ENCODE results near the gene DOCK10.

The DOCK10 gene

GRCh38 chr2:224835405-224835804 is 206.9 kb downstream of the DOCK10 start:
- no peak overlapping the region for H3K4me3 ChIP-seq (ENCODE audit: insufficient read depth, low read depth, low read length, poor library complexity, severe bottlenecking)
- no peaks in the 10 kb centered on the region for H3K27me3 ChIP-seq (replicated peaks; ENCODE audit: control insufficient read depth, insufficient read depth, low read length, poor library complexity, severe bottlenecking)
- H3K36me3 ChIP-seq (ENCODE audit: control insufficient read depth, insufficient read depth, low read length): peaks cover 89% of the 10 kb centered on the region
- no peaks in the 10 kb centered on the region for H3K4me1 ChIP-seq (ENCODE audit: control insufficient read depth, insufficient read depth, low read length, poor library complexity, severe bottlenecking)
- DNase-seq: no peak
- H3K27ac ChIP-seq (ENCODE audit: insufficient read depth, low read length, poor library complexity, severe bottlenecking): no peak overlapping the region
- H3K9me3 ChIP-seq (ENCODE audit: control insufficient read depth, low read length): no peaks in the 10 kb centered on the region

- DNase-seq: no peak
- Histone ChIP-seq H3K36me3 (ENCODE audit: control insufficient read depth, insufficient read depth, low read length) (peaks cover 88% of the 10 kb centered on the region), H3K4me1 (ENCODE audit: control insufficient read depth, insufficient read depth, low read length, poor library complexity, severe bottlenecking) (no peaks in the 10 kb centered on the region), H3K27ac (ENCODE audit: insufficient read depth, low read length, poor library complexity, severe bottlenecking) (no peak overlapping the region), H3K9me3 (ENCODE audit: control insufficient read depth, low read length) (no peaks in the 10 kb centered on the region), H3K4me3 (ENCODE audit: insufficient read depth, low read depth, low read length, poor library complexity, severe bottlenecking) (no peak overlapping the region), H3K27me3 (replicated peaks; ENCODE audit: control insufficient read depth, insufficient read depth, low read length, poor library complexity, severe bottlenecking) (no peaks in the 10 kb centered on the region)
Observed at GRCh38 chr2:224833986-224834385, 208.3 kb downstream of the DOCK10 start.

GRCh38 chr2:224832207-224832606 is 210.1 kb downstream of the DOCK10 start:
- Histone ChIP-seq H3K4me3 (ENCODE audit: insufficient read depth, low read depth, low read length, poor library complexity, severe bottlenecking) (no peak overlapping the region), H3K27ac (ENCODE audit: insufficient read depth, low read length, poor library complexity, severe bottlenecking) (no peak overlapping the region), H3K4me1 (ENCODE audit: control insufficient read depth, insufficient read depth, low read length, poor library complexity, severe bottlenecking) (no peaks in the 10 kb centered on the region), H3K9me3 (ENCODE audit: control insufficient read depth, low read length) (no peaks in the 10 kb centered on the region), H3K27me3 (replicated peaks; ENCODE audit: control insufficient read depth, insufficient read depth, low read length, poor library complexity, severe bottlenecking) (no peaks in the 10 kb centered on the region), H3K36me3 (ENCODE audit: control insufficient read depth, insufficient read depth, low read length) (peaks cover 90% of the 10 kb centered on the region)
- no peak for DNase-seq

GRCh38 chr2:224831530-224831929 is 210.7 kb downstream of the DOCK10 start:
- Histone ChIP-seq H3K36me3 (ENCODE audit: control insufficient read depth, insufficient read depth, low read length) (peaks cover 86% of the 10 kb centered on the region), H3K4me1 (ENCODE audit: control insufficient read depth, insufficient read depth, low read length, poor library complexity, severe bottlenecking) (no peaks in the 10 kb centered on the region), H3K27me3 (replicated peaks; ENCODE audit: control insufficient read depth, insufficient read depth, low read length, poor library complexity, severe bottlenecking) (no peaks in the 10 kb centered on the region), H3K9me3 (ENCODE audit: control insufficient read depth, low read length) (no peaks in the 10 kb centered on the region), H3K27ac (ENCODE audit: insufficient read depth, low read length, poor library complexity, severe bottlenecking) (no peak overlapping the region), H3K4me3 (ENCODE audit: insufficient read depth, low read depth, low read length, poor library complexity, severe bottlenecking) (no peak overlapping the region)
- no peak for DNase-seq

- Histone ChIP-seq H3K27ac (ENCODE audit: insufficient read depth, low read length, poor library complexity, severe bottlenecking) (no peak overlapping the region), H3K4me1 (ENCODE audit: control insufficient read depth, insufficient read depth, low read length, poor library complexity, severe bottlenecking) (no peaks in the 10 kb centered on the region), H3K4me3 (ENCODE audit: insufficient read depth, low read depth, low read length, poor library complexity, severe bottlenecking) (no peak overlapping the region), H3K9me3 (ENCODE audit: control insufficient read depth, low read length) (no peaks in the 10 kb centered on the region), H3K36me3 (ENCODE audit: control insufficient read depth, insufficient read depth, low read length) (peaks cover 65% of the 10 kb centered on the region), H3K27me3 (replicated peaks; ENCODE audit: control insufficient read depth, insufficient read depth, low read length, poor library complexity, severe bottlenecking) (no peaks in the 10 kb centered on the region)
- DNase-seq: no peak
Observed at GRCh38 chr2:224820283-224820991, 221.8 kb downstream of the DOCK10 start.

GRCh38 chr2:224819075-224819474 is 223.2 kb downstream of the DOCK10 start:
- no peak overlapping the region for H3K27ac ChIP-seq (ENCODE audit: insufficient read depth, low read length, poor library complexity, severe bottlenecking)
- no peak overlapping the region for H3K4me3 ChIP-seq (ENCODE audit: insufficient read depth, low read depth, low read length, poor library complexity, severe bottlenecking)
- no peak for DNase-seq
- H3K27me3 ChIP-seq (replicated peaks; ENCODE audit: control insufficient read depth, insufficient read depth, low read length, poor library complexity, severe bottlenecking): no peaks in the 10 kb centered on the region
- no peaks in the 10 kb centered on the region for H3K9me3 ChIP-seq (ENCODE audit: control insufficient read depth, low read length)
- H3K36me3 ChIP-seq (ENCODE audit: control insufficient read depth, insufficient read depth, low read length): peaks cover 69% of the 10 kb centered on the region
- H3K4me1 ChIP-seq (ENCODE audit: control insufficient read depth, insufficient read depth, low read length, poor library complexity, severe bottlenecking): no peaks in the 10 kb centered on the region

- H3K4me3 ChIP-seq (ENCODE audit: insufficient read depth, low read depth, low read length, poor library complexity, severe bottlenecking): no peak overlapping the region
- peaks cover 74% of the 10 kb centered on the region for H3K36me3 ChIP-seq (ENCODE audit: control insufficient read depth, insufficient read depth, low read length)
Observed at GRCh38 chr2:224817676-224818075, 224.6 kb downstream of the DOCK10 start.

GRCh38 chr2:224816816-224817215 is 225.5 kb downstream of the DOCK10 start:
- H3K27ac ChIP-seq (ENCODE audit: insufficient read depth, low read length, poor library complexity, severe bottlenecking): no peak overlapping the region
- DNase-seq: no peak
- no peaks in the 10 kb centered on the region for H3K27me3 ChIP-seq (replicated peaks; ENCODE audit: control insufficient read depth, insufficient read depth, low read length, poor library complexity, severe bottlenecking)
- H3K9me3 ChIP-seq (ENCODE audit: control insufficient read depth, low read length): no peaks in the 10 kb centered on the region
- no peaks in the 10 kb centered on the region for H3K4me1 ChIP-seq (ENCODE audit: control insufficient read depth, insufficient read depth, low read length, poor library complexity, severe bottlenecking)
- peaks cover 66% of the 10 kb centered on the region for H3K36me3 ChIP-seq (ENCODE audit: control insufficient read depth, insufficient read depth, low read length)
- H3K4me3 ChIP-seq (ENCODE audit: insufficient read depth, low read depth, low read length, poor library complexity, severe bottlenecking): no peak overlapping the region

More at GRCh38 chr2:224817676-224818075, 224.6 kb downstream of the DOCK10 start:
- Histone ChIP-seq H3K27me3 (replicated peaks; ENCODE audit: control insufficient read depth, insufficient read depth, low read length, poor library complexity, severe bottlenecking) (no peaks in the 10 kb centered on the region), H3K4me1 (ENCODE audit: control insufficient read depth, insufficient read depth, low read length, poor library complexity, severe bottlenecking) (no peaks in the 10 kb centered on the region), H3K27ac (ENCODE audit: insufficient read depth, low read length, poor library complexity, severe bottlenecking) (no peak overlapping the region), H3K9me3 (ENCODE audit: control insufficient read depth, low read length) (no peaks in the 10 kb centered on the region)
- no peak for DNase-seq

- Histone ChIP-seq H3K27me3 (replicated peaks; ENCODE audit: control insufficient read depth, insufficient read depth, low read length, poor library complexity, severe bottlenecking) (no peaks in the 10 kb centered on the region), H3K27ac (ENCODE audit: insufficient read depth, low read length, poor library complexity, severe bottlenecking) (no peak overlapping the region), H3K9me3 (ENCODE audit: control insufficient read depth, low read length) (no peaks in the 10 kb centered on the region), H3K4me3 (ENCODE audit: insufficient read depth, low read depth, low read length, poor library complexity, severe bottlenecking) (no peak overlapping the region), H3K36me3 (ENCODE audit: control insufficient read depth, insufficient read depth, low read length) (peaks cover 52% of the 10 kb centered on the region), H3K4me1 (ENCODE audit: control insufficient read depth, insufficient read depth, low read length, poor library complexity, severe bottlenecking) (no peaks in the 10 kb centered on the region)
- no peak for DNase-seq
Observed at GRCh38 chr2:224813578-224813977, 228.7 kb downstream of the DOCK10 start.

- no peaks in the 10 kb centered on the region for H3K4me1 ChIP-seq (ENCODE audit: control insufficient read depth, insufficient read depth, low read length, poor library complexity, severe bottlenecking)
- DNase-seq: no peak
- H3K36me3 ChIP-seq (ENCODE audit: control insufficient read depth, insufficient read depth, low read length): peaks cover 60% of the 10 kb centered on the region
- no peak overlapping the region for H3K4me3 ChIP-seq (ENCODE audit: insufficient read depth, low read depth, low read length, poor library complexity, severe bottlenecking)
- no peaks in the 10 kb centered on the region for H3K9me3 ChIP-seq (ENCODE audit: control insufficient read depth, low read length)
- no peaks in the 10 kb centered on the region for H3K27me3 ChIP-seq (replicated peaks; ENCODE audit: control insufficient read depth, insufficient read depth, low read length, poor library complexity, severe bottlenecking)
- no peak overlapping the region for H3K27ac ChIP-seq (ENCODE audit: insufficient read depth, low read length, poor library complexity, severe bottlenecking)
Observed at GRCh38 chr2:224807153-224807964, 234.9 kb downstream of the DOCK10 start.
